NCI-H69 (cell line): ENCODE data around the gene RBL1.

Experiments used
- DNase-seq: peaks from one replicate; lab custom pipeline; 2025; lab: John Stamatoyannopoulos, UW

The RBL1 gene

DNA sequence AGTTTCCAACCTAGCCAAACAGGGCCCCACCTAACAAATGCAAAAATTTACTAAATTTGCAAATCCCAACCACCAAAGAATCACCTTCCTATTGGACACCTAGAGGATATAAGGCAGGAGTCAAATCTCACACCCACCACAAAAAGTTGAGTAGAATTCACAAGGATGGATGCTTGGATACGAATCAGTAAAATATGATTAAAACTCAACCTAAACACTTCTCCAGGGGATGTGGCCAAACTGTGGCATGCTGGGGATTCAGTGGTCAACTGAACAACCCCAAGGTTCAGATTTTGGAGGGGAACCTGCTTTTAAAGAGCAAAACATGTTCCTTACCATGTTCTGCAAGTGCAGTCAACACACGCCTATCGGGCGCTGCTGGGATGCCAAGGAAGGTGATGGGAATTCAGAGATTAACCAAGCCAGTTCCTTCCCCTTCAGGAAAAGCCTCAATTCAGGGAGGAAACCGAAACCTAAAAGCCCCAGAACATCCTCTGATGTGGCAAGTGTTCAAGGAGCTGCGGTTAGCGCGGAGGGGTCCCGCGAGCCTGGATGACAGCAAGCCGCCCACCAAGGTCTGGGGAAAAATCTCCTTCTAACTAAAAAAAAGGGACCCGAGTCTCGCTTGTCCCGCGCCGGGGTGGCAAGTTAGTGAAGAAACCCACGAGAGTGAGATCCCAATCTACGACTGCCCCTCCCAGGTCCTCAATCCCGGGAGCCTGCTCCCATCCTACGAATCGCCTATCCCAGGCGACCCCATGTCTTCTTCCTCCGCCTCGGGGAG is 145.2 kb downstream of the RBL1 start:
- DNase-seq, result peak; percentile 49
